Keratinocyte (primary cell): ENCODE measurements around the gene LRRC41. TPM values are rescaled to one million over a fixed set of nuclear protein-coding genes. Genes with fewer than 3 reads are reported as not detected.

Source experiments
- DNase-seq: peaks from one replicate; pipeline ENCODE4 v3.0.0-alpha.2; 2011; ENCODE audit warnings: low read depth, missing footprints, low spot score
- FAIRE-seq: peaks from 2 replicates; lab custom pipeline; 2011; peaks lifted over from hg19 to GRCh38; lab: Jason Lieb, UNC
- H2AFZ ChIP-seq: 2 replicates; pipeline ENCODE4 v1.6.0; 2012; ENCODE audit warnings: low read length, control low read depth, inconsistent platforms; ENCODE audit not compliant: control insufficient read depth
- H3K27ac ChIP-seq: 2 replicates; pipeline ENCODE4 v1.5.1; 2011; ENCODE audit warnings: low read length; ENCODE audit not compliant: control insufficient read depth, insufficient read depth
- H3K27me3 ChIP-seq: 3 replicates; pipeline ENCODE4 v1.6.0; 2011; ENCODE audit warnings: low read length; ENCODE audit not compliant: control insufficient read depth, insufficient read depth; ENCODE audit errors: extremely low read depth
- H3K36me3 ChIP-seq, 2 experiments: 2 replicates in 1 of 2; 3 replicates in 1 of 2; pipeline ENCODE4 v1.5.1; 2011; ENCODE audit warnings: low read length in 2 of 2, mild to moderate bottlenecking in 1 of 2; ENCODE audit not compliant: control insufficient read depth in 2 of 2, insufficient read depth in 2 of 2; ENCODE audit errors: extremely low read depth in 1 of 2
- H3K4me1 ChIP-seq: 3 replicates; pipeline ENCODE4 v1.5.1; 2011; ENCODE audit warnings: low read length; ENCODE audit not compliant: control insufficient read depth, insufficient read depth; ENCODE audit errors: extremely low read depth
- H3K4me2 ChIP-seq: 3 replicates; pipeline ENCODE4 v1.6.0; 2011; ENCODE audit warnings: low read depth, low read length; ENCODE audit not compliant: control insufficient read depth, insufficient read depth; ENCODE audit errors: extremely low read depth
- H3K4me3 ChIP-seq, 3 experiments: fragments of 200-600 bp in 1 of 3; sonication (generic) in 1 of 3; 2 replicates in 2 of 3; 3 replicates in 1 of 3; pipeline ENCODE4 v1.5.1; 2011 to 2016; ENCODE audit warnings: low read length in 3 of 3, mild to moderate bottlenecking in 3 of 3, control low read depth in 2 of 3, inconsistent platforms in 1 of 3, low read depth in 1 of 3, mixed read lengths in 1 of 3, mixed run types in 1 of 3, moderate library complexity in 1 of 3; ENCODE audit not compliant: control insufficient read depth in 2 of 3, insufficient read depth in 2 of 3; ENCODE audit errors: extremely low read depth in 1 of 3
- H3K79me2 ChIP-seq: 2 replicates; pipeline ENCODE4 v1.6.0; 2012; ENCODE audit warnings: low read length; ENCODE audit not compliant: control insufficient read depth, insufficient read depth
- H3K9ac ChIP-seq: 3 replicates; pipeline ENCODE4 v1.6.0; 2011; ENCODE audit warnings: low read length; ENCODE audit not compliant: control insufficient read depth, insufficient read depth; ENCODE audit errors: extremely low read depth
- H3K9me1 ChIP-seq: 3 replicates; pipeline ENCODE4 v1.6.0; 2011; ENCODE audit warnings: low read length; ENCODE audit not compliant: control insufficient read depth, insufficient read depth; ENCODE audit errors: extremely low read depth
- H3K9me3 ChIP-seq: 2 replicates; pipeline ENCODE4 v1.5.1; 2012; ENCODE audit warnings: low read depth, low read length; ENCODE audit not compliant: control insufficient read depth
- H4K20me1 ChIP-seq: 3 replicates; pipeline ENCODE4 v1.6.0; 2011; ENCODE audit warnings: low read length; ENCODE audit not compliant: control insufficient read depth, insufficient read depth; ENCODE audit errors: extremely low read depth
- CTCF ChIP-seq, 3 experiments: IDR thresholded peaks in 1 of 3; conservative IDR thresholded peaks in 1 of 3; optimal IDR thresholded peaks in 1 of 3; 2 replicates in 2 of 3; 3 replicates in 1 of 3; pipeline versions ENCODE3 to v1.5.1; 2011; ENCODE audit warnings: low read length in 3 of 3, mild to moderate bottlenecking in 3 of 3, moderate library complexity in 2 of 3, control low read depth in 1 of 3, inconsistent platforms in 1 of 3; ENCODE audit not compliant: insufficient read depth in 2 of 3; ENCODE audit errors: extremely low read depth in 1 of 3
- EZH2 ChIP-seq: IDR thresholded peaks from one replicate; pipeline ENCODE4 v1.6.1; 2012; ENCODE audit warnings: inconsistent platforms, mild to moderate bottlenecking, low read length, moderate library complexity
- dilution Hi-C: fragments of 300-500 bp; cut with MboI; formaldehyde crosslinking; loops from one replicate; pipeline ENCODE4 v1.7.0; 2020; ENCODE audit warnings: low sequenced_read_pairs; ENCODE audit not compliant: extremely low pct_ligation_motif_present
- polyA plus RNA-seq, 5 experiments: library from polyadenylated mRNA; depleted of rRNA in 3 of 5; stranded (reverse) in 3 of 5; stranded (forward) in 1 of 5; unstranded in 1 of 5; fragments of >200 nt; gene quantifications; 1 replicate in 1 of 5; 2 replicates in 3 of 5; 3 replicates in 1 of 5; pipeline versions ENCODE4 v1.2.1 to v1.2.3, GENCODE V29; 2011 to 2012; ENCODE audit warnings: missing spikeins in 2 of 5, low read depth in 1 of 5, low replicate concordance in 1 of 5

The LRRC41 gene
- polyA plus RNA-seq, 1 donor (not counting 4 experiments of a cell fraction or from before 2014, with no cell fraction given), result 51.2 TPM

GRCh38 chr1:46309401-46310159, 6.2 kb upstream of the LRRC41 start:
- H3K36me3 ChIP-seq, result peaks cover 17 to 20% of the 10 kb centered on the region in 2 experiments
- TF ChIP-seq CTCF (optimal IDR thresholded peaks at IDR 0.05 in 1 of 3, IDR thresholded peaks at IDR 0.05 in 1 of 3, conservative IDR thresholded peaks at IDR 0.05 in 1 of 3; ENCODE audit: extremely low read depth in 1 of 3, insufficient read depth in 2 of 3, low read length in 3 of 3) (no peak), EZH2 (no peak)

GRCh38 chr1:46306159-46306530, 2.7 kb upstream of the LRRC41 start:
- Histone ChIP-seq H3K9ac (no peak overlapping the region), H4K20me1 (peaks cover 3% of the 10 kb centered on the region), H2AFZ (no peak overlapping the region), H3K4me1 (peaks cover 13% of the 10 kb centered on the region), H3K79me2 (peaks cover 85% of the 10 kb centered on the region), H3K4me2 (no peak overlapping the region), H3K4me3 (no peak overlapping the region), H3K9me1 (no peaks in the 10 kb centered on the region), H3K27me3 (no peaks in the 10 kb centered on the region), H3K36me3 (peaks cover 12% of the 10 kb centered on the region in 2 experiments), H3K27ac (no peak overlapping the region), H3K9me3 (no peaks in the 10 kb centered on the region)
- FAIRE-seq (no peak), DNase-seq (no peak)
- dilution Hi-C loops, result no loop called here
- TF ChIP-seq CTCF (optimal IDR thresholded peaks at IDR 0.05 in 1 of 3, IDR thresholded peaks at IDR 0.05 in 1 of 3, conservative IDR thresholded peaks at IDR 0.05 in 1 of 3; ENCODE audit: extremely low read depth in 1 of 3, insufficient read depth in 2 of 3, low read length in 3 of 3), result no peak
- TF ChIP-seq EZH2, result no peak

More at GRCh38 chr1:46309401-46310159, 6.2 kb upstream of the LRRC41 start:
- Histone ChIP-seq H2AFZ (no peak overlapping the region), H3K4me1 (peaks cover 9% of the 10 kb centered on the region), H3K9ac (no peak overlapping the region), H3K4me3 (no peak overlapping the region), H3K27ac (no peak overlapping the region), H3K9me3 (no peaks in the 10 kb centered on the region), H3K9me1 (no peaks in the 10 kb centered on the region), H3K27me3 (no peaks in the 10 kb centered on the region), H3K4me2 (no peak overlapping the region), H3K79me2 (peaks cover 56% of the 10 kb centered on the region), H4K20me1 (peaks cover 1% of the 10 kb centered on the region)
- dilution Hi-C loops, result no loop called here
- FAIRE-seq, result no peak
- DNase-seq, result no peak
